Smooth muscle cell (in vitro differentiated cells): ENCODE measurements around the gene DIP2C. TPM values are rescaled to one million over a fixed set of nuclear protein-coding genes. Genes with fewer than 3 reads are reported as not detected.

ENCODE experiments used
- DNase-seq: peaks from one replicate; lab custom pipeline; 2025; ENCODE audit not compliant: unreplicated experiment; lab: John Stamatoyannopoulos, UW
- H2AFZ ChIP-seq: fragments of 200-600 bp; sonication (generic); 2 replicates; pipeline ENCODE4 v1.6.0; 2016; ENCODE audit warnings: antibody characterized with exemption, low read depth, mild to moderate bottlenecking
- H3F3A ChIP-seq: fragments of 200-600 bp; sonication (generic); 2 replicates; pipeline ENCODE4 v1.6.0; 2017; ENCODE audit warnings: antibody characterized with exemption, low read depth
- H3K27ac ChIP-seq: fragments of 200-600 bp; sonication (generic); 2 replicates; pipeline ENCODE4 v1.5.1; 2016; ENCODE audit warnings: low read depth, mild to moderate bottlenecking
- H3K27me3 ChIP-seq: fragments of 200-600 bp; sonication (generic); 2 replicates; pipeline ENCODE4 v1.6.1; 2016; ENCODE audit warnings: low read depth, mild to moderate bottlenecking
- H3K36me3 ChIP-seq: fragments of 200-600 bp; sonication (generic); 2 replicates; pipeline ENCODE4 v1.5.1; 2016; ENCODE audit warnings: low read depth
- H3K4me1 ChIP-seq: fragments of 200-600 bp; sonication (generic); 2 replicates; pipeline ENCODE4 v1.5.1; 2016; ENCODE audit warnings: low read depth
- H3K4me2 ChIP-seq: fragments of 200-600 bp; sonication (generic); 2 replicates; pipeline ENCODE4 v1.6.0; 2016; ENCODE audit warnings: mild to moderate bottlenecking
- H3K4me3 ChIP-seq: fragments of 200-600 bp; sonication (generic); 2 replicates; pipeline ENCODE4 v1.5.1; 2016; ENCODE audit warnings: mild to moderate bottlenecking
- H3K79me2 ChIP-seq: fragments of 200-600 bp; sonication (generic); 2 replicates; pipeline ENCODE4 v1.6.0; 2016; ENCODE audit warnings: low read depth, mild to moderate bottlenecking
- H3K9ac ChIP-seq: fragments of 200-600 bp; sonication (generic); 2 replicates; pipeline ENCODE4 v1.6.0; 2016; ENCODE audit warnings: low read depth
- H3K9me3 ChIP-seq: fragments of 200-600 bp; sonication (generic); replicated peaks from 2 replicates; pipeline ENCODE4 v1.5.1; 2016; ENCODE audit warnings: low read depth
- H4K20me1 ChIP-seq: fragments of 200-600 bp; sonication (generic); 2 replicates; pipeline ENCODE4 v1.6.0; 2016; ENCODE audit warnings: low read depth
- CTCF ChIP-seq: fragments of 200-600 bp; sonication (generic); IDR thresholded peaks from 2 replicates; pipeline ENCODE4 v1.5.1; 2017; ENCODE audit warnings: borderline replicate concordance, mild to moderate bottlenecking, antibody characterized with exemption; ENCODE audit not compliant: insufficient read depth, poor library complexity, severe bottlenecking
- WGBS: methylation state at CpG from one replicate; pipeline ENCODE4 v1.1.7; 2016; ENCODE audit warnings: low lambda C conversion rate; 5-methylcytosine and 5-hydroxymethylcytosine counted together
- polyA plus RNA-seq: library from polyadenylated mRNA; unstranded; fragments of >200 nt; fragmentation: Nextera tagmentation; extraction: Ambion mirVana; gene quantifications from 2 replicates; pipeline ENCODE4 v1.2.1, GENCODE V29; 2016
- total RNA-seq: library from RNA; depleted of rRNA; stranded (reverse); fragments of >200 nt; gene quantifications from 2 replicates; pipeline ENCODE4 v1.2.3, GENCODE V29; 2014

The DIP2C gene
- total and polyA plus RNA-seq, 2 experiments from 2014 or later = 14.9 to 15.3 TPM

- Histone ChIP-seq H3K9ac (no peak overlapping the region), H3K4me2 (peak overlapping the region; percentile 29), H3K27ac (no peak overlapping the region), H3K79me2 (peaks cover 30% of the 10 kb centered on the region), H4K20me1 (peaks cover 93% of the 10 kb centered on the region), H3K27me3 (no peaks in the 10 kb centered on the region), H3K4me1 (peaks cover 19% of the 10 kb centered on the region), H3K36me3 (no peaks in the 10 kb centered on the region), H3K9me3 (no peaks in the 10 kb centered on the region), H3F3A (no peaks in the 10 kb centered on the region), H3K4me3 (no peak overlapping the region), H2AFZ (no peak overlapping the region)
- DNase-seq = no peak
- no peak for TF ChIP-seq CTCF
- 33% methylated on average over 6 of the region's 6 CpGs for WGBS
Measured at GRCh38 chr10:520402-520787, 169.1 kb downstream of the DIP2C start.

DNA sequence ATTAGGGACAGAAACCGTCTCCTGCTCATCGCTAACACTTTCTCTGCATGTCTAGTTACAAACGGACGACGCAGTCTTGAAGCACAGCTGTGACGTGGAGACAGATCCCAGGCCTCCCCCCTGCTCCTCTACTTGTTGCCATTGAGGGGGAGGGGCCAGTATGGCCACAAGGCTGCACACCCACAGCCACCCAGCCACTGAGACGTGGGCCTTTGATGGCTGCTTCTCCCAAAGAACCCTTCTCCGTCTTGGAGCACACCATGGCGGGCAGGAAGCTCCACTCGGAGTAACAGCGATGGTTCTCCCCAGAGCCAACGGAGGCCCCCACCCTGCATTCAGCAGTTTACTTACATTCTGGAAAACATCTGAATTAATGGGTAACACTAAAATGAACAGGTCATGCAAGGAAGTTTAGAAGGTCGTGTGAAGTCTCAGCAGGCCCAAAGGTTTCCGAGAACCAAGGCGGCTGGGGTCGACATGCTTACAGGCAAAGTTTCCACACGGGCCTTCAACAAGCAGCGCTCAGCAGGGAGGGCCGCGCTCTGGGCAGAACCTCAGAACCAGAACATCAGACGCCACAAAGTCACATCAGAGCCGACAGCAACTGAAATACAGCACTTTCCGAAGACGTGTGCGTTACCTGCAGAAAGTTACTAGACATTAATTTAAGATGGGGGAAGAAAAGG is 169.6 kb downstream of the DIP2C start:
- TF ChIP-seq CTCF = no peak
- 89% methylated on average over 25 of the region's 25 CpGs for WGBS
- Histone ChIP-seq H3K4me2 (peak overlapping the region; percentile 29), H4K20me1 (peaks cover 93% of the 10 kb centered on the region), H3K79me2 (peaks cover 25% of the 10 kb centered on the region), H3K4me3 (no peak overlapping the region), H3K27me3 (no peaks in the 10 kb centered on the region), H3K9ac (no peak overlapping the region), H2AFZ (no peak overlapping the region), H3K4me1 (peaks cover 19% of the 10 kb centered on the region), H3F3A (no peaks in the 10 kb centered on the region), H3K36me3 (no peaks in the 10 kb centered on the region), H3K9me3 (no peaks in the 10 kb centered on the region), H3K27ac (no peak overlapping the region)
- no peak for DNase-seq

- no peak overlapping the region for H2AFZ ChIP-seq
- peaks cover 92% of the 10 kb centered on the region for H4K20me1 ChIP-seq
- no peak overlapping the region for H3K4me2 ChIP-seq
- H3K36me3 ChIP-seq = no peaks in the 10 kb centered on the region
- TF ChIP-seq CTCF = no peak
- H3K27me3 ChIP-seq = no peaks in the 10 kb centered on the region
- 96% methylated on average over 15 of the region's 16 CpGs for WGBS
- peaks cover 19% of the 10 kb centered on the region for H3K4me1 ChIP-seq
- H3K9ac ChIP-seq = no peak overlapping the region
- DNase-seq = no peak
- peaks cover 22% of the 10 kb centered on the region for H3K79me2 ChIP-seq
- H3K4me3 ChIP-seq = no peak overlapping the region
- H3F3A ChIP-seq = no peaks in the 10 kb centered on the region
- H3K27ac ChIP-seq = no peak overlapping the region
- no peaks in the 10 kb centered on the region for H3K9me3 ChIP-seq
Measured at GRCh38 chr10:519055-519715, 170.3 kb downstream of the DIP2C start.
